Duodenal mucosa (tissue), 2 donors: ENCODE measurements around the gene RSL1D1.
A peak's percentile ranks its signal among the peaks of the same experiment; 100 is the strongest.

Experiments used
- H3K27ac ChIP-seq: one replicate; pipeline ENCODE4 v1.7.0; 2013; ENCODE audit warnings: low read depth, low read length
- H3K27me3 ChIP-seq, 2 donors: one replicate each; pipeline ENCODE4 v1.7.0; 2013; ENCODE audit warnings: low read length in 2 of 2, control low read depth in 1 of 2; ENCODE audit not compliant: insufficient read depth in 2 of 2, control insufficient read depth in 1 of 2
- H3K36me3 ChIP-seq, 2 donors: one replicate each; pipeline ENCODE4 v1.7.0; 2013; ENCODE audit warnings: low read length in 2 of 2, control low read depth in 1 of 2; ENCODE audit not compliant: insufficient read depth in 2 of 2, control insufficient read depth in 1 of 2
- H3K4me1 ChIP-seq, 2 donors: one replicate each; pipeline ENCODE4 v1.7.0; 2013; ENCODE audit warnings: low read length in 2 of 2, control low read depth in 1 of 2; ENCODE audit not compliant: insufficient read depth in 2 of 2, control insufficient read depth in 1 of 2
- H3K4me3 ChIP-seq, 2 donors: one replicate each; pipeline ENCODE4 v1.7.0; 2013; ENCODE audit warnings: low read length in 2 of 2, low read depth in 1 of 2
- H3K9ac ChIP-seq, 2 donors: one replicate each; pipeline ENCODE4 v1.7.0; 2013; ENCODE audit warnings: low read length in 2 of 2, low read depth in 1 of 2
- H3K9me3 ChIP-seq, 2 donors: one replicate each; pipeline ENCODE4 v1.7.0; 2013; ENCODE audit warnings: low read length in 2 of 2, control low read depth in 1 of 2; ENCODE audit not compliant: control insufficient read depth in 1 of 2

Gene RSL1D1

DNA sequence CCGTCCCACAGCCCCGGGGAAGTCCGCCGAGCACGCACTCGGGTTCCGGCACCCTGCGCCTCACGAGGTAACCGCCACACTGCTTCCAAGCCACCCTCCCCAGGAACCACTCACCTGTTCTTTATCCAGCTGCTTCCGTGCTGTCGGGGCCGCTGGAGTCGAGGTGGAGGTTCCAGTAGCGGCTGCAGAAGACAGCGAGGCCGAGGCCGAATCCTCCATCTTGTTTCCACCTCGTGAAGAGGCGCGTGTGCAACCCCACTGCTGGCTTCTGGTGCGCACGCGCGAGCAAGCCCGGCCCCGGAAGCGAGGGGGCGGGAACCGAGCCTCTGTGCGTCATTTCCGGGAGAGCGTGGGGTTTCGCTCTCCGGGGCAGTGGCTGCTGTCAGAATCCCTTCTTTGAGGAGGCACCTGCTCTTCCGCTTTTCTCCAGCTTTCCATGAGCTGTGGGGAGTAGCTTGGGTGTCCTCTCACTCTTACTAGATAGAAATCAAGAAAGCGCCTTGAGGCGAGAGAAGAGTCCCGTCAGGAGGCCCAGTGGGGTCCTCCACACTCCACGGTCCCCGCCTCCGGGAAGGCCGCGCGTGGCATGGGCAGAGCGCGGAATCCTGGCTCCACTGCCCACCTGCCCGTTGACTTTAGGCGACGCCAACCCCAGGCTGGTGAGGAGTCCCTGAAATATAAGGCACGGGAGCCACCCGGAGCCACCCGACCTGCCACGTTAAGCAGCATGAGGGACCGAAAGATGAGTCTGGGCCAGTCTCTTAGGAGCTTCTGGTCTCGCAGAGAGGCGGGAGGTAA lies at the start of gene RSL1D1:
Gene RSL1D1 (minus strand): TSS at position 249 of the 798 bp plus-strand sequence. CDS start 30 bp downstream, at position 219.
- H3K4me1 ChIP-seq: peaks cover 11 to 18% of the 10 kb centered on the region in 2 donors
- H3K27ac ChIP-seq: peak within 1 kb of the TSS; percentile 86
- peak within 1 kb of the TSS; percentile 87 to 93 for H3K9ac ChIP-seq

DNA sequence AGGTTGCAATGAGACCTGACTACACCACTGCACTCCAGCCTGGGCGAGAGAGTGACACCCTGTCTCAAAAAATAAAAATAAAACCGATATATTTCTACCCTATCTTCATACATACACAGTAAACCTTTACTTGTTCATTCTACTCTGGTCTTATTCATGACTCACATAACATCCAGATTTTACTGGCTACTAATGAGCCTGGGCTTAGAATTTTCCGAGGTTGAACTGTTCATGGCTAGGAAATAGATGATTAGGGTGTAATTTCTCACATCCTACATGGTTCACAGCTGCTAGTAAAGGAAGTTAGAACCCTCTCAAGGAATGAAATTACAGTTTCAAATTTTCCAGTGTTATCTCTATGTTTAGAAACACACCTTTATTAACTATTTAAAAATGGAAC lies 49.7 kb upstream of the RSL1D1 start:
- peaks cover 4 to 7% of the 10 kb centered on the region in 2 donors for H3K36me3 ChIP-seq
- H3K27ac ChIP-seq: no peak overlapping the region
- no peak overlapping the region for H3K9ac ChIP-seq
- no peak overlapping the region for H3K4me3 ChIP-seq
- H3K4me1 ChIP-seq: no peaks in the 10 kb centered on the region
- H3K9me3 ChIP-seq: no peaks in the 10 kb centered on the region
- no peaks in the 10 kb centered on the region for H3K27me3 ChIP-seq

More for the DNA sequence above, at the start of gene RSL1D1:
- peaks cover 4 to 23% of the 10 kb centered on the region in 2 donors for H3K36me3 ChIP-seq
- H3K4me3 ChIP-seq: peak within 1 kb of the TSS; percentile 100
- no peaks in the 10 kb centered on the region for H3K27me3 ChIP-seq
- H3K9me3 ChIP-seq: no peaks in the 10 kb centered on the region

GRCh38 chr16:11896486-11897176 lies 45.3 kb upstream of the RSL1D1 start:
- Histone ChIP-seq H3K4me3 (no peak overlapping the region), H3K27ac (peak overlapping the region; percentile 22), H3K4me1 (no peaks in the 10 kb centered on the region), H3K36me3 (peaks cover 8 to 42% of the 10 kb centered on the region in 2 donors), H3K9ac (no peak overlapping the region), H3K9me3 (no peaks in the 10 kb centered on the region), H3K27me3 (no peaks in the 10 kb centered on the region)

- Histone ChIP-seq H3K9ac (no peak overlapping the region), H3K9me3 (no peaks in the 10 kb centered on the region), H3K36me3 (peaks cover 3 to 53% of the 10 kb centered on the region in 2 donors), H3K4me1 (no peaks in the 10 kb centered on the region), H3K4me3 (no peak overlapping the region), H3K27me3 (no peaks in the 10 kb centered on the region), H3K27ac (no peak overlapping the region)
These were observed 42.2 kb upstream of the RSL1D1 start for GRCh38 chr16:11893571-11893970.

GRCh38 chr16:11892761-11893160 lies 41.4 kb upstream of the RSL1D1 start:
- no peaks in the 10 kb centered on the region for H3K27me3 ChIP-seq
- H3K9ac ChIP-seq: no peak overlapping the region
- H3K36me3 ChIP-seq: peaks cover 8 to 59% of the 10 kb centered on the region in 2 donors
- no peak overlapping the region for H3K4me3 ChIP-seq
- no peak overlapping the region for H3K27ac ChIP-seq
- no peaks in the 10 kb centered on the region for H3K4me1 ChIP-seq
- no peaks in the 10 kb centered on the region for H3K9me3 ChIP-seq

DNA sequence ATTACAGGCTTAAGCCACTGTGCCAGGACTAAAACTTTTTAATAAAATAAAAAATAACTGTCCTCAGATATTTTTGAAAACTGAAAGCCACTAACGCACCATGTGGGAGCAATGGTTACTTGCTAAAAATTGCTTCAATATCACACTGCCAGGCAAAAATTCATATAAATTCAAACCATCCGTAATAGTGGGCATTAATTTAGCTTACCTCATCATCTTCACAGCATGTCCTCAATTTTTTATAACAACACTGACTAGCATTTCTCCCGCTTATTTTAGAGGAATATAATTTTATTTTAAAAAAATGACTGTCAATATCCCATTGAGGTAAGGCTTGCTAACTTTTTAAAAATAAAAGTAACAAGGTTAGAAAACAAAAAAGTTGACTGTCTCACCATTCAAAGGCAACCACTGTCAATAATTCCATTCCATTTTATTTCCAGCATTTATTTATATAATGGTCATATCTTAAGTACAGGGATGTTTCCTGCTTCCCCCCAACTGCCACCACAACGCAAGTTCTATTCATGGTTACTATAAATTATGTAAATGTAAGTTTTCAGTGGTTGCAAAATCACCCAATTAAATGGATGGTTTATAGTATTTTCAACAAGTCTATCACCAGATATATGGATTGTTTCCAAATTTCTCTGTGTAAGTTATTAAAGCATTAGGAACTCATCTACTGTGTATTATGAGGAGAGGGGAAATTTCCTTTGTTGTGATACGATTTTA lies 39.1 kb upstream of the RSL1D1 start:
- no peak overlapping the region for H3K27ac ChIP-seq
- H3K4me1 ChIP-seq: no peaks in the 10 kb centered on the region
- H3K36me3 ChIP-seq: peaks cover 19 to 73% of the 10 kb centered on the region in 2 donors
- H3K9me3 ChIP-seq: no peaks in the 10 kb centered on the region
- no peak overlapping the region for H3K9ac ChIP-seq
- H3K4me3 ChIP-seq: no peak overlapping the region
- H3K27me3 ChIP-seq: no peaks in the 10 kb centered on the region

DNA sequence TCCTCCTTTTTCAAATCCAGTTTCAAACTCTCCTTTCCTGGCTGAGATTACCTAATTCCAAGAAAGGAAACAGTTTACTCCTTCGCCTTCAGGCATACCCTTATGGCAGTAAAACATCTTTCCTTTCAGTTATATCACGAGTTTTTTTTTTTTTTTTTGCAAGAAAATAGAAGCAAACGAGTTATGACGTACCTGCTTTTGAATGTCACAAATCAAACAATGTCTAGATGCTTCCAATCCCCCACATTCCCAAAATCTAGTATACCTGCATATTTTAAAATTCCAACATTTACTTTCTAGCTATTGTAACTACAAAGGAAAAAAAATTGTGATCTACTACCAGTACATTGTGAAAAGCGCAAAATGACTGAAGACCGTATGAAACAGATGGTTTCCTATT lies 35.5 kb upstream of the RSL1D1 start:
- H3K4me1 ChIP-seq: no peaks in the 10 kb centered on the region
- no peaks in the 10 kb centered on the region for H3K9me3 ChIP-seq
- H3K9ac ChIP-seq: no peak overlapping the region
- H3K4me3 ChIP-seq: no peak overlapping the region
- peaks cover 15 to 68% of the 10 kb centered on the region in 2 donors for H3K36me3 ChIP-seq
- no peak overlapping the region for H3K27ac ChIP-seq
- H3K27me3 ChIP-seq: no peaks in the 10 kb centered on the region

DNA sequence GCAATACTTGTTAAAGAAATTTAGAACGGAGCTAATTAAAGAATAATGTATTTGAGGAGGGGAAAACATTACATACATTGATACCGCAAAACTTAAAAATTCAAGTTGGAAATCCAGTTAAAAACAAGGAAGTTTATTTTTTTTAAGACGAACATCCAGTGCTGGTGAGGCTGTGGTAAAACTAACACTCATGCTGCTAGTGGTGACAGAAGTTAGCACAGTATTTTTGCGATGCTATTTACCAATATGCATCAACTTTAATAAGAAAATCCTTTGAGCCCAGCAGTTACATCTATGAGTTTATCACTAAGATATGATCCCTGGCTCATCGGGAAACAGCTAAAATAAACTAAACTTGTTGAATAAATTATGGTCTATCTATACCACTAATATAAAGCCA lies 32.7 kb upstream of the RSL1D1 start:
- Histone ChIP-seq H3K27ac (no peak overlapping the region), H3K9ac (no peak overlapping the region), H3K27me3 (no peaks in the 10 kb centered on the region), H3K4me3 (no peak overlapping the region), H3K4me1 (no peaks in the 10 kb centered on the region), H3K36me3 (peaks cover 15 to 84% of the 10 kb centered on the region in 2 donors), H3K9me3 (no peaks in the 10 kb centered on the region)

DNA sequence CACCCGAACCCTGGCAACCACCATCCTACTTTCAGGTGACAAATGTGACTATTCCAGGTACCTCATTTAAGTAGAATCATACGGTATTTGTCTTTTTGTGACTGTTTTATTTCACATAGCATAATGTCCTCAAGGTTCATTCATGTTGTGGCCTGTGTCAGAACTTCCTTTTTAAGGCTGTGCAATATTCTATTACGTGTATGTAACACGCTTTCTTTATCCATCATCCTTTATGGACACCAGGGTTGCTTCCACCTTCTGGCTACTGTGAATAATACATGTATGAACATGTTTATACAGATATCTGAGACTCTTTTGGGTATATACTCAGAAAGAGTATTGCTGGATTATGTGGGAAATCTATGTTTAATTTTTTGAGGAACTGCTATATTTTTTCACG lies 28.7 kb upstream of the RSL1D1 start:
- Histone ChIP-seq H3K36me3 (peaks cover 15 to 76% of the 10 kb centered on the region in 2 donors), H3K27ac (no peak overlapping the region), H3K4me1 (no peaks in the 10 kb centered on the region), H3K4me3 (no peak overlapping the region), H3K9ac (no peak overlapping the region), H3K9me3 (no peaks in the 10 kb centered on the region), H3K27me3 (no peaks in the 10 kb centered on the region)

DNA sequence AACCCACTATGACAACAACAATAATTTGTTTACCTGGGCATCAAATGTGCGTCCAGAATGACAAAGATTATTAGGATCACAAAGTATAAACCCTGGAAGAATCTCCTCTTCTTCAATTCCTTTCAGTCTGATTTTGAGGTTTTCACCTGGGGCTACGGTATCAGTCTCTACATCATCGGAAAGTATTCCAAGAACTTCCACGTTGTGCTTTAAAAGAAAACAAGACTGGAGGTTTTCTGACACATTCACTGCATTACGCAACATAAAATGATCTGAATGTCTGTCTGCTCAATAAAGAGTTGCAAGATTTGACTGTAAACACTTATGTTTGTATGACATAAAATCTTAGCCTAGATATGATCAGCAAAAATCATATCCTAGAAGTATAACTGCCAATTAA lies 26.0 kb upstream of the RSL1D1 start:
- Histone ChIP-seq H3K9ac (no peak overlapping the region), H3K4me1 (no peaks in the 10 kb centered on the region), H3K4me3 (no peak overlapping the region), H3K27me3 (no peaks in the 10 kb centered on the region), H3K9me3 (no peaks in the 10 kb centered on the region), H3K36me3 (peaks cover 15 to 79% of the 10 kb centered on the region in 2 donors), H3K27ac (no peak overlapping the region)
